GM21737 (cell line): ENCODE results near the gene UGT1A9.

Source experiments
- ATAC-seq: cut with Tn5 transposase; IDR thresholded peaks from one replicate; pipeline ENCODE4 v1.9.1; 2021; ENCODE audit warnings: mild to moderate bottlenecking, moderate library complexity; ENCODE audit not compliant: unreplicated experiment

UGT1A9 gene

GRCh38 chr2:233758141-233758540 is 86.4 kb downstream of the UGT1A9 start:
- ATAC-seq = no peak

GRCh38 chr2:233758849-233759248 is 87.2 kb downstream of the UGT1A9 start:
- no peak for ATAC-seq

GRCh38 chr2:233760043-233760442 is 88.3 kb downstream of the UGT1A9 start, which contains the start of gene UGT1A1:
UGT1A1 (plus strand) TSS chr2:233760270; CDS start chr2:233760288, 18 bp downstream.
- no peak for ATAC-seq

GRCh38 chr2:233761040-233761769 is 89.5 kb downstream of the UGT1A9 start:
- no peak for ATAC-seq

- no peak for ATAC-seq
Measured at GRCh38 chr2:233764264-233764663, 92.6 kb downstream of the UGT1A9 start.

- ATAC-seq = no peak
Measured at GRCh38 chr2:233764761-233765160, 93.1 kb downstream of the UGT1A9 start.

GRCh38 chr2:233766416-233766815 is 94.7 kb downstream of the UGT1A9 start:
- no peak for ATAC-seq

GRCh38 chr2:233768076-233768475 is 96.4 kb downstream of the UGT1A9 start:
- no peak for ATAC-seq

- no peak for ATAC-seq
Measured at GRCh38 chr2:233769260-233769659, 97.6 kb downstream of the UGT1A9 start.

DNA sequence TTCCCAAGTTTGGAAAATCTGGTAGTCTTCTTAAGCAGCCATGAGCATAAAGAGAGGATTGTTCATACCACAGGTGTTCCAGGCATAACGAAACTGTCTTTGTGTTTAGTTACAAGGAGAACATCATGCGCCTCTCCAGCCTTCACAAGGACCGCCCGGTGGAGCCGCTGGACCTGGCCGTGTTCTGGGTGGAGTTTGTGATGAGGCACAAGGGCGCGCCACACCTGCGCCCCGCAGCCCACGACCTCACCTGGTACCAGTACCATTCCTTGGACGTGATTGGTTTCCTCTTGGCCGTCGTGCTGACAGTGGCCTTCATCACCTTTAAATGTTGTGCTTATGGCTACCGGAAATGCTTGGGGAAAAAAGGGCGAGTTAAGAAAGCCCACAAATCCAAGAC is 100.5 kb downstream of the UGT1A9 start:
- ATAC-seq = no peak

DNA sequence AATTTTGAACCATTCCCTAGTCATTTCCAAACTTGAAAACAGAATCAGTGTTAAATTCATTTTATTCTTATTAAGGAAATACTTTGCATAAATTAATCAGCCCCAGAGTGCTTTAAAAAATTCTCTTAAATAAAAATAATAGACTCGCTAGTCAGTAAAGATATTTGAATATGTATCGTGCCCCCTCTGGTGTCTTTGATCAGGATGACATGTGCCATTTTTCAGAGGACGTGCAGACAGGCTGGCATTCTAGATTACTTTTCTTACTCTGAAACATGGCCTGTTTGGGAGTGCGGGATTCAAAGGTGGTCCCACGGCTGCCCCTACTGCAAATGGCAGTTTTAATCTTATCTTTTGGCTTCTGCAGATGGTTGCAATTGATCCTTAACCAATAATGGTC is 100.9 kb downstream of the UGT1A9 start:
- ATAC-seq = no peak

DNA sequence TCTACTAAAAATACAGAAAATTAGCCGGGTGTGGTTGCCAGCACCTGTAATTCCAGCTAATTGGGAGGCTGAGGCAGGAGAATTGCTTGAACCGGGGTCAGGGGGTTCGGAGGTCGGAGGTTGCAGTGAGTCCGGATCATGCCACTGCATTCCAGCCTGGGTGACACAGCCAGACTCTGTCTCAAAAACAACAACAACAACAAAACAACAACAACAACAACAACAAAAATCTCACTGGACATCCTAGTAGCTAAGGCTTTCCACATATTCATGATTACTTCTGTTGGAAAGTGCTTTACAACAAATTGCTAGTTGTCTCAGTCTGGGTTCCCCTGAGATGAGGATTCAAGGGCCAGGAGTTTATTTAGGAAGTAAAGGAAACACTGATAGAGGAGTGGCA is 102.2 kb downstream of the UGT1A9 start:
- no peak for ATAC-seq

- no peak for ATAC-seq
Measured at GRCh38 chr2:233775414-233775813, 103.7 kb downstream of the UGT1A9 start.

DNA sequence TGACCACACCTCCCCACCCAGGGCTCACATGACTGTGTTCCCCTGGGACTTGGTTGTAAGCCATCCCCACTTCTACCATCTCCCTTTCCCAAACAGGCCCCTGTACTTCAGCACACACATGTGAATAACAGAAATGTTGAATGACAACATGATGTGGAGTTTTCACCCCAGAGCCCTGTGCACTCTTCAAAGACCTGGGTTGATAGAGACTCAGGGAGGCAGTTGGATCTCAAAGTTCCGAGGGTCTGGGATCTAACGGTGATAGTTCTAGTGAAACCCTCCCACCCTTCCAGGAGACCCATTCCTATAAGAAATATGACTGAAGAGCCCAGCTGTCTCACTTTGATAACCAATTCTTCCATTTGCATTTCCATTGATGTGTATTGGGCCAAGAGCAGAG is 106.3 kb downstream of the UGT1A9 start, which contains the start of gene MROH2A:
TSS of gene MROH2A (plus strand) at position 301 of the 400 bp plus-strand sequence. CDS start 1,029 bp downstream, outside the sequence.
- no peak for ATAC-seq

GRCh38 chr2:233779722-233780121 is 108.0 kb downstream of the UGT1A9 start:
- ATAC-seq = no peak

DNA sequence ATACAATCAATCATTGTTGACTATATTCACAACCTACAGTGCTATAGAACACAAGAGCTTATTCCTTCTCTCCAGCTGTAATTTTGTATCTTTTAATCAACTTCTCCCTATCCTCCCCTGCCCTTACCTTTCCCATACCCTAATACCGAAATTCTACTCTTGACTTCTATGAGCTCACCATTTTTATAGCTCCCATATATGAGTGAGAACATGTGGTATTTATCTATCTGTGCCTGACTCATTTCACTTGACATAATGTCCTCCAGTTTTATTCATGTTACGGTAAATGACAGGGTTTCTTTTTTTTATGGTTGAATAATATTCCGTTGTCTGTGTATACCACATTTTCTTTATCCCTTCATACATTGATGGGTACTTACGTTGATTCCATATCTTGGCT is 109.1 kb downstream of the UGT1A9 start:
- no peak for ATAC-seq

- ATAC-seq = no peak
Measured at GRCh38 chr2:233789554-233789953, 117.9 kb downstream of the UGT1A9 start.

DNA sequence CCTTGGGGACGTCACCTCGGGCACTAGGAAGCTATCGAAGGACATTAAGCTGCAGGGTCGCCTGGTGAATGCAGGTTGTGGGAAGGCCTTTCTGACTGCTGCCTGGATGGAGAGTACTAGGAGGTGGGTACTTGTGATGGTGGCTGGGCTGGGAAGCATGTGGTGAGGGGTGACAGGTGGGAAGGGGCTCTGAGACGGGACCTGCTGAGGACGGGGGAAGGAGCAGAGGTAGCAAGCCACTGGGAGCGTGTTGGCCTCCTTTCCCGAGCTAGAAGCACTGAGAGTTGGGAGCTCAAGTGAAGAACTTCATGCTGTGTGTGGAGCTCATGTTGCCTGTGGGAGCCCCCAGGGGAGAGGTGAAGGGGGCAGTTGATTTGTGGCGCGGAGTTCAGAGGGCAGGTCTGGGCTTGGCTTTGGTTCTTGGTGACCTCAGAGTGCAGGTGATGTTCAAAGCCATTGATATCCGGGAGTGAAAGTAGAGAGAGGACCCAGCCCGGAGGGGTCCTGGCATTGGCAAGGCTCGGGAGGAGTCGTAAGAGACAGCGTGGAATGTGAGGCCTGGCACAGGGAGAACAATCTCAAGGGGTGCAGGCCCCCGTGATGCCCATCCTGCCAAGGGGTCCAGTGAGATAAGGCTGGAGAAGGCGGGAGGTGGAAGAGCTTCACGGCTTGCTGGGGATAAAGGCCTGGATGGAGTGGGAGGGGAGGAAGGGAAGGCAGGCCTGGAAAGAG is 119.6 kb downstream of the UGT1A9 start:
- ATAC-seq = no peak

DNA sequence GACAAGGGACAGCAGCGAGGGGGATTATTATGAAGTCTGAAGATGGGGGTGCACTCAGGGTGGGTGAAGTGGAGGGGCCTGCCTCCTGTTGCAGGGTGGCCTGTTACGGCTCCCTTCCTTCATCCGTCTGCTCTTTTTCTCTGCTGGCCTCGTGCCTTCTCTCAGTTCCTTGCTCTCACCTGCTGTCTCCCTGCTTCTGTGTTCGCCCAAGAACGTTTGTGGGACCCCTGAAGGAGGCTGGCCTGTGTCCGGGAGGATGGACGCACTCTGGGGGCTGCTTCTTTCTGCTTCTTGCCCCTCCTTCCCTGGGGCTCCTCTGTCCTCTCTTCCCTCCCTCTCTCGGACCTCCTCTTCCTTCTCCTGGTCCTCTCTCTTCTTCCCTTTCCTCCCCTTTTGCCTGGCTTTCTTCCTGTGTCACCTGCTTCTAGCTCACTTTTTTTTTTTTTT is 120.2 kb downstream of the UGT1A9 start:
- ATAC-seq = no peak

GRCh38 chr2:233792720-233793119 is 121.0 kb downstream of the UGT1A9 start:
- ATAC-seq = no peak

- ATAC-seq = no peak
Measured at GRCh38 chr2:233793465-233794127, 121.9 kb downstream of the UGT1A9 start.
